Spinal cord (tissue), 10 donors: ENCODE data around the gene LAPTM4A. TPM values are rescaled to one million over a fixed set of nuclear protein-coding genes. Genes with fewer than 3 reads are reported as not detected.

ENCODE experiments used
- DNase-seq, 6 donors: peaks; one replicate each; pipeline versions ENCODE4 v3.0.0 to v3.0.0-alpha.2; 2013 to 2015; ENCODE audit warnings: low spot score in 6 of 6, low read depth in 4 of 6
- H3K27ac ChIP-seq: one replicate; pipeline ENCODE4 v1.5.1; 2013; ENCODE audit warnings: low read depth, low read length, control low read depth
- H3K27me3 ChIP-seq: one replicate; pipeline ENCODE4 v1.6.1; 2013; ENCODE audit warnings: low read length; ENCODE audit not compliant: control insufficient read depth, insufficient read depth
- H3K36me3 ChIP-seq: one replicate; pipeline ENCODE4 v1.6.1; 2013; ENCODE audit warnings: low read length; ENCODE audit not compliant: control insufficient read depth, insufficient read depth
- H3K4me1 ChIP-seq: one replicate; pipeline ENCODE4 v1.6.1; 2013; ENCODE audit warnings: low read length; ENCODE audit not compliant: control insufficient read depth, insufficient read depth
- H3K4me3 ChIP-seq: one replicate; pipeline ENCODE4 v1.5.1; 2013; ENCODE audit warnings: low read depth, low read length, control low read depth
- H3K9me3 ChIP-seq: one replicate; pipeline ENCODE4 v1.6.1; 2013; ENCODE audit warnings: low read length; ENCODE audit not compliant: control insufficient read depth, insufficient read depth
- WGBS: methylation state at CpG from one replicate; pipeline ENCODE4 v1.1.5; 2013; ENCODE audit warnings: missing lambda C conversion rate; ENCODE audit not compliant: insufficient coverage; 5-methylcytosine and 5-hydroxymethylcytosine counted together
- polyA plus RNA-seq, 2 donors: library from polyadenylated mRNA; unstranded; fragments of 120-200 nt; gene quantifications; one replicate each; pipeline ENCODE4 v1.2.1, GENCODE V29; 2013; ENCODE audit not compliant: insufficient read length in 2 of 2
- total RNA-seq, 2 donors: library from RNA; depleted of rRNA in 1 of 2; stranded (reverse); fragments of 120-200 nt in 1 of 2; fragments of >200 nt in 1 of 2; gene quantifications; one replicate each; pipeline versions ENCODE4 v1.2.3 to v1.2.4, GENCODE V29; 2013 to 2014
- donor health status: healthy.

LAPTM4A gene
- total and polyA plus RNA-seq, 4 donors: 159 to 208 (median 180) TPM

DNA sequence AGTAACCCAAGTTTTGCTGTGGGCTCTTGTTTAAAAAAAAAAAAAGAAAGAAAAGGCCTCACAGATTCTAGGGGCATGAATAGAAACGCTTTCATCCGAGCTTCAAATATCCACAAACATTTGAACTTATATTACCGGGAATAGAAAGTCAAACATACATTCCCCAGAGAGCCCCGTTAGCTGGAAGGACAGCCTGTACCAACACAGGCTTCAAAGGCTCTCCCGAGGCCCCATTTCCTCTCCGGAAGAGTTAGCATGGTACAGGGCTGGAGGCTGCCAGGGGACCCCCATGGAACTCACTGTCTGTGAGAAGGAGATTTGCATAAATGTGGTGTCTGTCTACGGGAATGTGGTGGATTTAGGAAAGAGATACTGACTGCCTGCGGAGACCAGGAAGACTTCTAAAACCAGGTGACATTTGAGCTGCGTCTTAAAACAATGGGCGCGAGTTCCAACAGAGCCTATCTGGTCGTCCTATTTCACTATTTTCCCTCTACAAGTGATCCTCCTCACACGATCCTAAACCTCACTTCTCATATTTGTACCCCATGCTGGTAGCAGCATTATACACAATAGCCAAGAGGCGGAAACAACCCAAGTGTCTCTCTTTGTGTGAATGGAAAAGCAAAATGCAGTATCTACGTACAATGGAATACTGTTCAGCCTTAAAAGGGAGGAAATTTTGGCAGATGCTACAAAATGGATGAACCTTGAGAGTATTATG, 38.1 kb downstream of the LAPTM4A start:
- no peaks in the 10 kb centered on the region for H3K9me3 ChIP-seq
- H3K4me3 ChIP-seq: peak overlapping the region; percentile 35
- peaks cover 24% of the 10 kb centered on the region for H3K27me3 ChIP-seq
- 45% methylated on average over 11 of the region's 15 CpGs for WGBS
- peaks cover 13% of the 10 kb centered on the region for H3K4me1 ChIP-seq
- no peaks in the 10 kb centered on the region for H3K36me3 ChIP-seq
- peak overlapping the region; percentile 38 for H3K27ac ChIP-seq
- peak in 1 of 6 donors; percentile 35 for DNase-seq

DNA sequence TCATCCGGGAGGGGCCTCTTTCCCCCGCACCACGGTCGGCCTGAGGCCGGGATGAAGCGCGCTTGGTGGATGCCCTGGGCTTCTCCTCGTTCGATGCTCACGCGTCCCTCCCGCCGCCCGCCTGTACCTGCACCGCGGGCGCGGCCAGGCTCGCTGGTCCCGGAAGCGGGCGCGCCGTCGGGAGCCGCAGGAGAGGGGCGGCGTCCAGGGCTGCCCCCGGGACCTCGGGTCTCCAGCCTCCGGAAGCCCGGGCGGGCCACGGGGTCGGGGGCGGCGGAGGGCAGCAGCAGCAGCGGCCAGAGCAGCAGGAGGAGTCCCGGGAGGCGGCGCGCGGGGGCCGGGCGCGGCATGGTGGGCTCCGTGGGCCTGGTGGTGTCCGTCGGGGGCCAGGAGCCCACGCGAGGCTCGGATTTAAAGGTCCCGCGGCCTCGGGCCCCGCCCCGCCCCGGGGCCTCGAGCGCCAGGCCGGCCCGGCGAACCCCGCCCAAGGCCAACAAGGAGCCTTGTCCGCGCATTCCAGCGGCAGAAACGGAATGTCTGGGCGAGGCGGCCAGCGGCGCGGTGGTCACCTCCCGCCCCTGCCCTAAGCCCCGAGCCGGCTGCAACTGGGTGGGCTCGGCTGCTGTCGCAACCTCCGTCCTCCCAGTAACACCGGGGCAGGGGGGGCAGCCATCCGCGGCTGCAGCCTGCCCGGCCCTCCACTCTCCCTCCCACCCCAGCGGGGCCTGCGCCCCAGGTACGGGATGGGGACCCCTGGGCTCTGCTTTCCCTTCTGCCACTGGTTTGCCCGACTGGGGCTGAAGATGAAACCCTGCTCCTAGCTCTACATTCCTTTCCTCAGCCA, 38.9 kb downstream of the LAPTM4A start, which contains the start of gene MATN3:
Gene MATN3 (minus strand): TSS at position 387 of the 844 bp plus-strand sequence. CDS start 37 bp downstream, at position 350.
- WGBS: under 1% methylated on average over 86 of the region's 87 CpGs
- H3K4me1 ChIP-seq: peaks cover 13% of the 10 kb centered on the region
- peak in 2 of 6 donors; percentile 12 to 40 for DNase-seq

GRCh38 chr2:20012032-20012281, 39.5 kb downstream of the LAPTM4A start:
- H3K36me3 ChIP-seq: no peaks in the 10 kb centered on the region
- H3K4me3 ChIP-seq: no peak overlapping the region
- 43% methylated on average over 3 of the region's 4 CpGs for WGBS
- H3K27ac ChIP-seq: no peak overlapping the region
- no peak for DNase-seq
- peaks cover 13% of the 10 kb centered on the region for H3K4me1 ChIP-seq
- H3K27me3 ChIP-seq: peaks cover 24% of the 10 kb centered on the region
- H3K9me3 ChIP-seq: no peaks in the 10 kb centered on the region

More for the DNA sequence above, 38.9 kb downstream of the LAPTM4A start, which contains the start of gene MATN3:
- H3K4me3 ChIP-seq: peak within 1 kb of the TSS; percentile 35
- H3K36me3 ChIP-seq: no peaks in the 10 kb centered on the region
- peaks cover 24% of the 10 kb centered on the region for H3K27me3 ChIP-seq
- peak within 1 kb of the TSS; percentile 38 for H3K27ac ChIP-seq
- H3K9me3 ChIP-seq: no peaks in the 10 kb centered on the region

GRCh38 chr2:20011276-20012031, 40.0 kb downstream of the LAPTM4A start:
- no peak overlapping the region for H3K4me3 ChIP-seq
- 89% methylated on average over 9 of the region's 14 CpGs for WGBS

GRCh38 chr2:20008703-20009102, 42.7 kb downstream of the LAPTM4A start:
- H3K4me1 ChIP-seq: peaks cover 13% of the 10 kb centered on the region
- H3K9me3 ChIP-seq: no peaks in the 10 kb centered on the region
- no peaks in the 10 kb centered on the region for H3K36me3 ChIP-seq
- H3K4me3 ChIP-seq: no peak overlapping the region
- peaks cover 20% of the 10 kb centered on the region for H3K27me3 ChIP-seq
- no peak overlapping the region for H3K27ac ChIP-seq
- WGBS: 94% methylated on average over 3 of the region's 5 CpGs
- no peak for DNase-seq

More at GRCh38 chr2:20011276-20012031, 40.0 kb downstream of the LAPTM4A start:
- Histone ChIP-seq H3K27ac (no peak overlapping the region), H3K27me3 (peaks cover 24% of the 10 kb centered on the region), H3K36me3 (no peaks in the 10 kb centered on the region), H3K9me3 (no peaks in the 10 kb centered on the region), H3K4me1 (peaks cover 13% of the 10 kb centered on the region)
- DNase-seq: peak in 1 of 6 donors; percentile 56

- Histone ChIP-seq H3K4me3 (no peak overlapping the region), H3K9me3 (no peaks in the 10 kb centered on the region), H3K4me1 (no peaks in the 10 kb centered on the region), H3K36me3 (no peaks in the 10 kb centered on the region), H3K27ac (no peak overlapping the region), H3K27me3 (no peaks in the 10 kb centered on the region)
- no peak for DNase-seq
- WGBS: 92% methylated on average over 17 of the region's 17 CpGs
Measured at GRCh38 chr2:20005891-20006470, 45.4 kb downstream of the LAPTM4A start.

DNA sequence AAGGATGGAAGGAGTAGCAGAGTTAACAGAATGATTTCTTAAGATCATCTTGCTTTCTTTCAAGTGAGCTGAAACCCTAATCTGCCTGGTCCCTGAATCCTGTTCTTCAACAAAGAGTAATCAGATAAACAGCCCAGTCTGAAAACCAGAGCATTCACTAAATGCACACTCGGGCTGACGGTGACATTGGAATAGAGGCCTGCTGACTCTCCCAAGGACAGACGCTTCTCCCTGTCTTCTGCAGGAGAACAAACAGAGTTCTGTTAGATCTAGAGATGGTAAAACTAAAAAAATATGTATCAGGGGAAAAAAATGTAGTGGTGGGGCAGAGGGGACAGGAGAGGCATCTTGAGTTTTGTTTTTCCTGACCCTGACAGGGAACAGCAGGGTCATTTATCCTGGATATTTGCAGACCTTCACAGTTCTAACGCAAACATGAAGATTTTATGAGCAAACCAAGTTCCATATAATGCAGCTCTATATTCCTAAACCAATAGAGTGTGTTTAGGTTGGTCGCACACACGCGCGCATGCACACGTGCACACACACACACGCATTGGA, 46.3 kb downstream of the LAPTM4A start:
- H3K9me3 ChIP-seq: no peaks in the 10 kb centered on the region
- H3K36me3 ChIP-seq: no peaks in the 10 kb centered on the region
- no peak for DNase-seq
- H3K27me3 ChIP-seq: no peaks in the 10 kb centered on the region
- no peaks in the 10 kb centered on the region for H3K4me1 ChIP-seq
- WGBS: 85% methylated on average over 3 of the region's 10 CpGs
- no peak overlapping the region for H3K4me3 ChIP-seq
- no peak overlapping the region for H3K27ac ChIP-seq

- H3K4me1 ChIP-seq: no peaks in the 10 kb centered on the region
- DNase-seq: no peak
- no CpG with 5 or more reads among the region's 2 CpGs for WGBS
Measured at GRCh38 chr2:20001361-20001863, 50.0 kb downstream of the LAPTM4A start.

GRCh38 chr2:19993731-19994130, 57.7 kb downstream of the LAPTM4A start:
- Histone ChIP-seq H3K4me1 (no peaks in the 10 kb centered on the region), H3K27ac (no peak overlapping the region), H3K9me3 (no peaks in the 10 kb centered on the region), H3K36me3 (no peaks in the 10 kb centered on the region), H3K27me3 (peaks cover 4% of the 10 kb centered on the region), H3K4me3 (no peak overlapping the region)
- no peak for DNase-seq

More at GRCh38 chr2:20001361-20001863, 50.0 kb downstream of the LAPTM4A start:
- Histone ChIP-seq H3K4me3 (no peak overlapping the region), H3K27me3 (no peaks in the 10 kb centered on the region), H3K36me3 (no peaks in the 10 kb centered on the region), H3K9me3 (no peaks in the 10 kb centered on the region), H3K27ac (no peak overlapping the region)
